ENCODE results near the gene KNDC1.

The KNDC1 gene

GRCh38 chr10:133180192-133180964, 20.4 kb downstream of the KNDC1 start:
- no peak for DNase-seq

- no peak for DNase-seq
Observed at GRCh38 chr10:133180965-133181639, 21.1 kb downstream of the KNDC1 start.

GRCh38 chr10:133182190-133182589, 22.2 kb downstream of the KNDC1 start:
- DNase-seq: no peak

- no peak for DNase-seq
Observed at GRCh38 chr10:133182791-133183645, 23.0 kb downstream of the KNDC1 start.

- DNase-seq: no peak
Observed at GRCh38 chr10:133183646-133184378, 23.8 kb downstream of the KNDC1 start.

- no peak for DNase-seq
Observed at GRCh38 chr10:133184591-133185244, 24.7 kb downstream of the KNDC1 start.

GRCh38 chr10:133185421-133185820, 25.4 kb downstream of the KNDC1 start:
- DNase-seq: no peak

- DNase-seq: no peak
Observed at GRCh38 chr10:133185916-133186315, 25.9 kb downstream of the KNDC1 start.

GRCh38 chr10:133186416-133187090, 26.5 kb downstream of the KNDC1 start:
- DNase-seq: no peak

GRCh38 chr10:133187091-133187905, 27.3 kb downstream of the KNDC1 start:
- DNase-seq: no peak

- no peak for DNase-seq
Observed at GRCh38 chr10:133187906-133188681, 28.1 kb downstream of the KNDC1 start.

GRCh38 chr10:133189256-133189655, 29.2 kb downstream of the KNDC1 start:
- DNase-seq: no peak

GRCh38 chr10:133189726-133190125, 29.7 kb downstream of the KNDC1 start:
- DNase-seq: no peak

- no peak for DNase-seq
Observed at GRCh38 chr10:133190225-133190624, 30.2 kb downstream of the KNDC1 start.

GRCh38 chr10:133191651-133192050, 31.6 kb downstream of the KNDC1 start:
- no peak for DNase-seq

GRCh38 chr10:133194151-133194550, 34.1 kb downstream of the KNDC1 start:
- no peak for DNase-seq

- DNase-seq: no peak
Observed at GRCh38 chr10:133195096-133195495, 35.1 kb downstream of the KNDC1 start.

GRCh38 chr10:133195611-133196010, 35.6 kb downstream of the KNDC1 start:
- no peak for DNase-seq

- no peak for DNase-seq
Observed at GRCh38 chr10:133196221-133196915, 36.3 kb downstream of the KNDC1 start.

Data from NCI-H69 (cell line).